Transverse colon (tissue), 3 donors: ENCODE data around the gene LRRC4B.

Experiments
- EP300 ChIP-seq: sonication (generic); formaldehyde crosslinking; IDR thresholded peaks from one replicate; pipeline ENCODE4 v1.6.1; 2017; ENCODE audit warnings: antibody characterized with exemption, low read depth
- TF ChIP-seq, protein P1 (sequence below), 5 experiments: fragments of 200-600 bp in 3 of 5; fragments of 450-650 bp in 2 of 5; sonication (generic) in 3 of 5; IDR thresholded peaks; 1 replicate in 2 of 5; 2 replicates in 3 of 5; pipeline ENCODE4 v1.5.1; 2016 to 2017; ENCODE audit warnings: antibody characterized with exemption in 5 of 5, inconsistent platforms in 3 of 5, mild to moderate bottlenecking in 2 of 5, moderate library complexity in 1 of 5

DNA sequence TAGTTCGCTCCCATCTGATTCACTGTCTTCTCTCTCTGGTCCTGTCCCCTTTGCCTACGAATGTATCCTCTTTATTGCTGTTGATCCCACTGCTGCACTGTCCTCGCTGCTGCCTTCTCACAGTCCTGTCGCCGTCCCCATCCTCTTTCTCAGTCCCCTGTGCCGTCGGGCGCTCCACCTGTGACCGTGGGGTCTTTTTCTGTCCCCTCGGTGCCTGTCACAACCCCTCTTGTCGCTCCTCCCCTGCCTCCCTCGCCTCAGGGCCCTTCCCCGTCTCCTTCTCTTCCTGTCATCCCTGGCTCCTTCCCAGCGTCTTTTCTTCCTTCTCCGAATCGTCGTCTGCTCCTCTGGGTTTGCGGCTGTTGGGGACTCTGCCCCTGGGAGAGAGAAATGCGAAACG lies 39.2 kb upstream of the LRRC4B start:
- TF ChIP-seq, protein P1, sequence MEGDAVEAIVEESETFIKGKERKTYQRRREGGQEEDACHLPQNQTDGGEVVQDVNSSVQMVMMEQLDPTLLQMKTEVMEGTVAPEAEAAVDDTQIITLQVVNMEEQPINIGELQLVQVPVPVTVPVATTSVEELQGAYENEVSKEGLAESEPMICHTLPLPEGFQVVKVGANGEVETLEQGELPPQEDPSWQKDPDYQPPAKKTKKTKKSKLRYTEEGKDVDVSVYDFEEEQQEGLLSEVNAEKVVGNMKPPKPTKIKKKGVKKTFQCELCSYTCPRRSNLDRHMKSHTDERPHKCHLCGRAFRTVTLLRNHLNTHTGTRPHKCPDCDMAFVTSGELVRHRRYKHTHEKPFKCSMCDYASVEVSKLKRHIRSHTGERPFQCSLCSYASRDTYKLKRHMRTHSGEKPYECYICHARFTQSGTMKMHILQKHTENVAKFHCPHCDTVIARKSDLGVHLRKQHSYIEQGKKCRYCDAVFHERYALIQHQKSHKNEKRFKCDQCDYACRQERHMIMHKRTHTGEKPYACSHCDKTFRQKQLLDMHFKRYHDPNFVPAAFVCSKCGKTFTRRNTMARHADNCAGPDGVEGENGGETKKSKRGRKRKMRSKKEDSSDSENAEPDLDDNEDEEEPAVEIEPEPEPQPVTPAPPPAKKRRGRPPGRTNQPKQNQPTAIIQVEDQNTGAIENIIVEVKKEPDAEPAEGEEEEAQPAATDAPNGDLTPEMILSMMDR (IDR thresholded peaks at IDR 0.05): no peak
- TF ChIP-seq EP300: no peak
